GM12891 (cell line): Measurements from ENCODE around the gene PUM1.

Experiments
- PAX5 ChIP-seq: IDR thresholded peaks from 2 replicates; pipeline ENCODE4 v1.6.1; 2011; ENCODE audit warnings: low read length, moderate library complexity, mild to moderate bottlenecking; ENCODE audit not compliant: insufficient read depth, severe bottlenecking
- POLR2A ChIP-seq: IDR thresholded peaks from 2 replicates; pipeline ENCODE4 v1.6.1; 2011; ENCODE audit warnings: low read depth, low read length, control low read depth
- POLR2AphosphoS5 ChIP-seq: IDR thresholded peaks from 2 replicates; pipeline ENCODE4 v1.6.1; 2011; ENCODE audit warnings: low read depth, low read length, control low read depth
- POU2F2 ChIP-seq: IDR thresholded peaks from 2 replicates; pipeline ENCODE4 v1.6.1; 2011; ENCODE audit warnings: low read depth, mild to moderate bottlenecking, control low read depth, low read length, moderate library complexity
- SPI1 ChIP-seq: IDR thresholded peaks from 2 replicates; pipeline ENCODE4 v1.6.1; 2011; ENCODE audit warnings: low read depth, low read length, control low read depth
- TAF1 ChIP-seq: IDR thresholded peaks from 2 replicates; pipeline ENCODE4 v1.6.1; 2011; ENCODE audit warnings: low read depth, low read length, control low read depth

GRCh38 chr1:30995990-30996612 is 69.4 kb downstream of the PUM1 start:
- no peak for TF ChIP-seq SPI1
- TF ChIP-seq POLR2A: no peak
- no peak for TF ChIP-seq POLR2AphosphoS5
- no peak for TF ChIP-seq TAF1
- no peak for TF ChIP-seq POU2F2
- no peak for TF ChIP-seq PAX5
